Renal pelvis (tissue), 4 donors: ENCODE measurements around the gene DCANP1. TPM values are rescaled to one million over a fixed set of nuclear protein-coding genes. Genes with fewer than 3 reads are reported as not detected.

Source experiments
- DNase-seq: peaks from one replicate; pipeline ENCODE4 v3.0.0-alpha.2; 2013
- polyA plus RNA-seq, 3 donors: library from polyadenylated mRNA; unstranded; fragments of 120-200 nt; gene quantifications; one replicate each; pipeline ENCODE4 v1.2.1, GENCODE V29; 2013; ENCODE audit not compliant: insufficient read length in 3 of 3

The DCANP1 gene
- polyA plus RNA-seq, 3 donors = 0.09 to 0.31 TPM; not detected in 1

DNA sequence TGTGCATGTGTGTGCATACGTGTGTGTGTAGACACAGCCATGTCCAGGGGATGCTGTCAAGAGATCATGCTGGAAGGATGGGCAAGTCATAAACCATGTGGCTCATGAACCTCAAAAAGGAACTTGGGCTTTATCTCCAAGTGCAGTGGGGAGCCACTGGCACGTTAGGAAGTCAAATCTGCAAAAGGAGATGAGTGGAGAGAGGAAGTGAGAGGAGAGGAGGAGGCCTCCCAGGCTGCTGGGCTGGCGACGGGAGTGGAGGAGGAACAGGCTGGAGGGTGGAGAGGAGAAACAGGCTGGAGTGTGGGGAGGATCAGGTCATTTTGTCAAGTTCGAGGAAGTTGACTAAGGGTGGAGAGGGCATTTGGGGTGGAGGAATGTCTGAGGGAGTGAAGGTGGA, 34.2 kb upstream of the DCANP1 start:
- no peak for DNase-seq

GRCh38 chr5:135480511-135480910, 33.4 kb upstream of the DCANP1 start:
- no peak for DNase-seq

- DNase-seq = no peak
Measured at GRCh38 chr5:135478938-135479337, 31.8 kb upstream of the DCANP1 start.

DNA sequence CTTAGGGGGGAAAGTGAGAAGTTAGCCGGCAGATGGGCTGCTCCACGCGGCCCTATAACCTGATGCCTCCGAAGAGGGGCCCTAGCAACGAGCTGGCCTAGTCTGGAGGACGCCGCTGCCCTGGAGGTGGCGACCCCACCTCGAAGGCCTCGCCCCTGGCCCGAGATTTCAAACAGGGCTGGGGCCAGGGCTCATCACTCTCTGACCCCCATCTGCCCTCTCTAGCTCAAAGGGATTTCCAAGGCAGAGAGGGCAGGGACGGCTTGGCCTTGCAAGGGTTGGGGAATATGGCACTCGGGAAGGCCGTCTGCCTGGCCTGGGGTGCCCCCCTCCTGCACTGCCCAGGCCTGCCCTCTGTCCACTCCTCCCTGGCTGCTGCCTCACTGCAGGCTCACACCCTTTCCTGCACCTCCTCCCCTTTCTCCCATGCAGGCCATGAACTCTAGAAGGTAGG, 30.5 kb upstream of the DCANP1 start:
- no peak for DNase-seq

- no peak for DNase-seq
Measured at GRCh38 chr5:135476615-135477581, 29.8 kb upstream of the DCANP1 start.

DNA sequence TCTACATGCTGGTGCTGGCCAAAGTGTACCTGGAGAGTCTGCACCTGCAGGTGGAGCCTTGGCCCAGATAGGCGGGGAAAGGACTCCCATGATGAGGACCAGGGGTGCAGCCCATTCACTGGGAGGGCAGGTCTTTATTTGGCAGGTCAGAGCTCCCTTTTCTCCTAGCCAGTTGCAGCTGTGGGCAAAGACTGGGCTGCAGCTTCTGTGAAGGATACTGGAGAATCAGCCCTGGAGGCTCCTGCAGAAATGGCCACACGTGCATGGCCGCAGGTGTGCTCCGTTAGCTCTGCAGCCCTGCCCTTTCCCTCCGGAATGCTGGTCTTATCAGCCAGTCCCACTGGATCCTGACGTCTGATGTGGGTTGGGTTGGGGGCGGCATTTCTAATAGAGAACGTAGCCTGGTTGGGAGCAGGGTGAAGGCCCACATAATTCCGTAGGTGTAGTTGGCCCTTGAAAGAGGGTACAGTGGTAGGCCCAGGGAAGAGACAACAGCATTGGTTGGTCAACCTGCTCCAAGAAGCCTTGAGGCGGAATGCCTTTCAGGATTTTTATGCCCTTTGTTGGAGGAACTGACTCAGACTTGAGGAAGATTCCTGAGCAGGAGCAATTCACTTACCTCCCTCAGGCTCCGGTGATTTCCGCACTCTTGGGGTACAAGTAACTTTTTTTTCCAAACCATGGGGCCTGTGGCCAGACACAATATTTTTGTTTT, 27.0 kb upstream of the DCANP1 start:
- no peak for DNase-seq

GRCh38 chr5:135472141-135472540, 25.0 kb upstream of the DCANP1 start:
- DNase-seq = no peak

- DNase-seq = no peak
Measured at GRCh38 chr5:135471726-135472125, 24.6 kb upstream of the DCANP1 start.

DNA sequence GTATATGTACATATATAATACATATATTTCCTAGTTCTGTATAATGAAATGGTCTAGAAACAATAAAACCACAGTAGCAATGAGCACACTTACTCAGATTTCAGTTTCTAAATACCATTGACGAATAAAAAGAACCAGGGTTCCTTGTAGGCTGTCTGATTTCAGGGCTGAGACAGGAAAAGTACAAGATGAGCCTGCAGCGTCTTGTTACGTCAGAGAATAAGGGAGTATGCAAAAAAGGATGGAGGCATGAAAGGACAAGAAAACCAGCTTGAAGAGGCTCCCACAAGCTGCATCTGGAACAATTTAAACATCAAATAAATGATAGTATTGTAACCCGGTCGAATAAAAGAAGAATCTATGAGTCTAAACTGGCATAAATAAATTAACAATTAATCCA, 22.8 kb upstream of the DCANP1 start:
- DNase-seq = no peak

- DNase-seq = no peak
Measured at GRCh38 chr5:135468541-135468940, 21.4 kb upstream of the DCANP1 start.

DNA sequence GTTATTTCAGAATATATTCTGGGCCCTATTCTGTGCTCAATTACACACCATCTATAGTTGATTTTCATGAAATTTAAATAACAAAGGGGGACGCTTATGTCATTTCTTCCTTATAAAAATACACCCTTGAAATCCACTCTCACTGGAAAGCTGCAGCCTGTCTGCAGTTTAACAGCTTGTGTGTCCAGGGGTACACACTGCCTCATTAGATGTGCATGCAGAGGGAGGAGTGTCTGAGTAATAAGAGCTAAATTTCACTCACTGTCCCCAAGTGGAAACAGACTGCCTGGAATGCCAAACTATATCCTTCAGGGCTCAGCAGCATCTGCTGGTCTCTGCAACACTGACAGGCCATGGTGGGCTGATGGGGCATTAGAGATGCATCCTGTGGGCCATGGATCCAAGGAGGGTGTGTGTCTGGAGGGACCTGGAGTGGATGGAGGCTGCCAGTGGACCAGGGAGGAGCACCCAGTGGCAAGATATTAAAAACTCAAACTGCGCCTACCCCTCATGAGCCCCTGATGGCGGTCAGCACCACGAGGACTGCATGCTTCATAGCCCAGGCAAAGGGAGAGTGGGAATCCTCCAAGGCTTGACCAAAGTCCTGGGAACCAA, 20.8 kb upstream of the DCANP1 start:
- DNase-seq = no peak

GRCh38 chr5:135467051-135467625, 20.0 kb upstream of the DCANP1 start:
- DNase-seq = no peak

GRCh38 chr5:135466178-135467050, 19.3 kb upstream of the DCANP1 start:
- DNase-seq = peak; percentile 61

DNA sequence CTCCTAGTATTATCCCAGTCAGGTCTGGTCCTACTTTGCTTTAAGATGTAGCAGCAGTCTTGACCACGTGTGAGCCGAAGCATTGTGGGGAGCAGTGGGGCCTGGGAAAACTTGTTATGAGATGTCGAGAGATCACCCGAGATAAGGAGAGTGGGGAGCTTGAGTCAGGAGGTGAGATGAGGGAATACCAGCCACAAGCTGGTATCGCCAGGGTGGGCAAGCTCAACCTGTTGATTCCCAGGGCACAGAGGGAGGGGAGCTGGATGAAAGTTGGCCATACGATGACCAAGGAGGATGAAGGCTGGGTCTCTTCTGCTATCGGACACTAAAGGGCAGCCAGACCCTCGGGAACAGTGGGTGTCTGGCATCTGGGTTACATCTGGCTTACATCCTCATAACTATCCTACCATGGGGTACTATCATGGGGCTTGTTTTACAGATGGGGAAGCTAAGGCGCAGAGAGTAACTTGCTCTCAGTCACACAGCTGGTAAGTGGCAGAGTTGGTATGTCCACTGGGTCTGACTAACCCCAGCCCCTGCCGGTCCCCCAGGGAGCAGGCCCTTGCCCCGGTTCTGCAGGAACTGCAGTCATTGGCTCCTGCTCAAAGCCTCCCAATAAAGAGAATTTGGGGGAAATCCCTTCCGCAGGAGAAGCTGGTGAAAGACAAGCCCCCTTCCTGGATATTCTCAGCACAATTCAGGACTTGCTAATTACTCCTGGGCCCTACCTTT, 18.4 kb upstream of the DCANP1 start:
- no peak for DNase-seq

GRCh38 chr5:135462304-135462703, 15.2 kb upstream of the DCANP1 start:
- peak; percentile 69 for DNase-seq

DNA sequence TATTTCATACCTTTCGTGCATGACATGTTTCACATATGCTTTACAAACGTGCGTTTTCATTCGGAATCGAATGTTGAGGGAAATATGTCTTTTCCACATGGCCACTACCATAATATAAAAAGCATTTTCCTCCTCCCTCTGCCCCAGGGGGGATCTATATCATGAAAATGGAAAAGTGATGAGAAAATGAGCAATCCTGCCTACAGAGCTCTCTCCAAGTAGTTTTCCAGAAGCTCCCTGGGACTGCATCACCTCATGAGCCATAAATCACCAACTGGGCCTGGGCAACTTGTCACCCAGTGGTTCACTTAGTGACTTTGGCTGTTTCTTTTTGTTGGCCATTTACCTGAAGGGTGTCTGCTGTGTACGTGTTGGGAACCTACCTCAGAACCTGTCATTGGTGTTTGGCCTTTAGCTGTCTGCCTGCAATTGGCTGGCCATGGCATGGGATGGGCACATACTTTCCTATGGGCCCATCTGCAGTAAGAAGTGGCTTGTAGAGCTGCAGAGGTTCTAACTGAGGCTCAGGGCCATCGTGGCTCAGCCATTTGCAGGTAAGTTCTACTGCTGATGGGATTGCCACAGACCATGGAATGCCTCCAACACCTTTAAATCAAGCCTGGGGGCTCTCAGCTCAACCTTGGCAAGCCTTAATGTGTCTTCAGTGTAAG, 14.5 kb upstream of the DCANP1 start:
- no peak for DNase-seq

- DNase-seq = no peak
Measured at GRCh38 chr5:135460246-135461033, 13.3 kb upstream of the DCANP1 start.

DNA sequence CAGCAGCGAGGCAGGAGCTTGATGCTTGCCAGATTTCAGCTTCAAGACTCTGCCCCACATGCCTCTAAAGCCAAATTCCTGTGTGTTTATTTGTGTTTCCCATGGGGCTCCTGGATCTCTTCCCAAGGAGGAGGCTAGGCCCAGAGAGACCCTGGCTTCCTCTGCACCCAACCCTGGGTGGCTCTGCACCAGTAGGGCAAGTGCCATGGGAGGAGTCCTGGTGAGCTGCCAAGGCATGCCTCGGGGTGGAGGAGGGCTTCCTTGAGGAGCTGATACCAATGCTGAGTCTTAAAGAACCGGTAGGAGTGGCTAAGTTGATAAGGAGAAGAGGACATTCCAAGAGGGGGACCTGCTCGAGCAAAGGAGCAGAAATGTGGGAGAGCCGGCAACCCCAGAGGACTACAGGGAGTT, 11.8 kb upstream of the DCANP1 start:
- DNase-seq = no peak

- no peak for DNase-seq
Measured at GRCh38 chr5:135458356-135458755, 11.2 kb upstream of the DCANP1 start.
